HepG2 (cell line): Measurements from ENCODE around the gene ZNF670. TPM values are rescaled to one million over a fixed set of nuclear protein-coding genes. Genes with fewer than 3 reads are reported as not detected.
A peak's percentile ranks its signal among the peaks of the same experiment; 100 is the strongest.

Experiments
- CBX1 ChIP-seq: IDR thresholded peaks from one replicate; pipeline ENCODE4 v1.6.1; 2016; ENCODE audit warnings: antibody characterized with exemption, low read depth
- IKZF4 ChIP-seq: sonication (generic); formaldehyde crosslinking; IDR thresholded peaks from 2 replicates; pipeline ENCODE4 v1.5.1; 2020; ENCODE audit warnings: borderline replicate concordance, mild to moderate bottlenecking, low read depth, missing genetic modification reagents; ENCODE audit errors: not compliant biosample characterization
- PITX1 ChIP-seq: sonication (generic); formaldehyde crosslinking; IDR thresholded peaks from 2 replicates; pipeline ENCODE4 v1.5.1; 2020; ENCODE audit warnings: mild to moderate bottlenecking, missing genetic modification reagents
- PTBP1 ChIP-seq: fragments of 200-400 bp; formaldehyde crosslinking; IDR thresholded peaks from 2 replicates; pipeline ENCODE4 v1.6.1; 2018; ENCODE audit warnings: low read length, low read depth; ENCODE audit not compliant: poor library complexity, severe bottlenecking
- RXRB ChIP-seq: IDR thresholded peaks from 2 replicates; pipeline ENCODE4 v1.6.1; 2016; ENCODE audit warnings: borderline replicate concordance, missing genetic modification reagents, missing compliant biosample characterization
- SMAD9 ChIP-seq: sonication (generic); formaldehyde crosslinking; IDR thresholded peaks from 2 replicates; pipeline ENCODE4 v1.5.1; 2020; ENCODE audit warnings: mild to moderate bottlenecking, missing genetic modification reagents
- SRY ChIP-seq: sonication (generic); formaldehyde crosslinking; IDR thresholded peaks from 2 replicates; pipeline ENCODE4 v1.8.0; 2022; ENCODE audit warnings: mild to moderate bottlenecking, missing genetic modification reagents
- TEAD2 ChIP-seq: sonication (generic); formaldehyde crosslinking; IDR thresholded peaks from 2 replicates; pipeline ENCODE4 v1.9.0; 2021; ENCODE audit warnings: missing genetic modification reagents
- U2AF2 ChIP-seq: fragments of 200-400 bp; formaldehyde crosslinking; IDR thresholded peaks from 2 replicates; pipeline ENCODE4 v1.6.1; 2017; ENCODE audit warnings: low read depth, mild to moderate bottlenecking, low read length
- ZKSCAN8 ChIP-seq: IDR thresholded peaks from 2 replicates; pipeline ENCODE4 v1.6.1; 2016; ENCODE audit warnings: borderline replicate concordance, missing genetic modification reagents, missing compliant biosample characterization
- ZNF205 ChIP-seq: IDR thresholded peaks from 2 replicates; pipeline ENCODE4 v1.6.1; 2018; ENCODE audit warnings: missing biosample characterization, missing genetic modification reagents
- ZNF326 ChIP-seq: sonication (generic); formaldehyde crosslinking; IDR thresholded peaks from 2 replicates; pipeline ENCODE4 v1.4.0; 2020; ENCODE audit warnings: missing genetic modification reagents, borderline replicate concordance
- polyA plus RNA-seq, 8 experiments: library from polyadenylated mRNA; depleted of rRNA in 3 of 8; stranded (reverse) in 7 of 8; unstranded in 1 of 8; fragments of >200 nt; fragmentation: Illumina TruSeq in 4 of 8; extraction: Trizol in 4 of 8; gene quantifications; 2 replicates each; pipeline versions ENCODE4 v1.2.1 to v1.2.3, GENCODE V29; 2011 to 2016; ENCODE audit warnings: low read depth in 4 of 8, missing spikeins in 1 of 8, mixed read lengths in 1 of 8; ENCODE audit not compliant: insufficient read depth in 1 of 8
- total RNA-seq, 5 experiments: library from RNA; depleted of rRNA; stranded (reverse); fragments of >200 nt; fragmentation: Illumina TruSeq; extraction: Trizol; gene quantifications; 2 replicates each; pipeline ENCODE4 v1.2.3, GENCODE V29; 2016; ENCODE audit warnings: low read depth in 1 of 5
- TF ChIP-seq, protein P1 (sequence below): sonication (generic); formaldehyde crosslinking; IDR thresholded peaks from 2 replicates; pipeline ENCODE4 v1.8.1; 2023; ENCODE audit warnings: missing genetic modification reagents, mild to moderate bottlenecking, borderline replicate concordance
- TF ChIP-seq, protein P2 (sequence below): sonication (generic); formaldehyde crosslinking; IDR thresholded peaks from 2 replicates; pipeline ENCODE4; 2020; ENCODE audit warnings: missing genetic modification reagents, mild to moderate bottlenecking, borderline replicate concordance
- TF ChIP-seq, protein P3 (sequence below): sonication (generic); formaldehyde crosslinking; IDR thresholded peaks from 2 replicates; pipeline ENCODE4 v1.4.0; 2020; ENCODE audit warnings: missing genetic modification reagents
- TF ChIP-seq, protein P4 (sequence below): sonication (generic); formaldehyde crosslinking; IDR thresholded peaks from 2 replicates; pipeline ENCODE4 v1.4.0; 2020; ENCODE audit warnings: missing genetic modification reagents
- TF ChIP-seq, protein P5 (sequence below): sonication (generic); formaldehyde crosslinking; IDR thresholded peaks from 2 replicates; pipeline ENCODE4 v1.8.1; 2023; ENCODE audit warnings: mild to moderate bottlenecking, moderate library complexity, missing genetic modification reagents
- TF ChIP-seq, protein P6 (sequence below): sonication (generic); formaldehyde crosslinking; IDR thresholded peaks from 2 replicates; pipeline ENCODE4 v1.4.0; 2020; ENCODE audit warnings: missing genetic modification reagents

The ZNF670 gene
- total and polyA plus RNA-seq, 2 of the 13 experiments (the other 11 are each of a cell fraction or from before 2014, with no cell fraction given): 4.2 to 10.9 TPM

DNA sequence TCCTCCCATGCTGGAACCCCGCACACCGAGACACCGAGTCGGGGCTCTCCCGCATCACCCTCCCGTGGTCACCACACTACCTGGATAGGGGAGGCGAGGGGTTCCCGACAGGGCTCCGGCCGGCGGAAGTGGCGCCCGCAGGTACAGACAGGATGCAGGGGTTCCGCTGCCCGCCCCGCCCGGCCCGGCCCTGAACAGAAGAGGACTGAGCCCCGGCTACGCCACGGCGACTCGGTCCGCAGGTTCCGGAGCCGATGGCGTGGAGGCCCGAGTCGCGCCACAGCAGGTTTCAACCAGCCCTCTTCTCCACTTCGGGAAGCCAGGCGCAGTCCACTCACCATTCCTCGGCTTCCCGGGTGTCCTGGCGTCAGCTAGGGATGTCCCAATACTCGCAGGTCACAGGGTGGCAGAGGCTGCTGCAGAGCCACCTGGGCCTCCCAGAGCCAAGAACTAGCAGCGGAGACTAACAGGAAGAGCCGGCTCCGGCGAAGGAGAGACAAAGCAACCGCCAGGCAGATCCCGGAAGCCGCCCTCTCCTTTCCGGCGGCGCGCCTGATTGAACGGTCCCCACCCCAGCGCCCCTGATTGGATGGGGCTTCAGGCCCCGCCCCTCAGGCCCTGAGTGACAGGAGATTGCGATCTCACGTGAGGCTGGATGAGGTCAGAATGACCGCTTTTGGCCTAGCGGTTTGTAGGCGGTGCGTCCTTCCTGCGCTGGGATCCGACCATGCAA lies 25.4 kb upstream of the ZNF670 start, which contains the start of gene ZNF669 (continued):
- TF ChIP-seq SMAD9 (CRISPR knock-in tag) (no peak), CBX1 (no peak), IKZF4 (peak; percentile 40), TEAD2 (CRISPR knock-in tag) (no peak), U2AF2 (no peak), ZNF205 (CRISPR knock-in tag) (peak; percentile 50; the same call in 1 of the 2 replicates), SRY (no peak), ZNF326 (CRISPR knock-in tag) (no peak), PTBP1 (peak; percentile 76), RXRB (CRISPR knock-in tag) (peak; percentile 64), PITX1 (CRISPR knock-in tag) (no peak), ZKSCAN8 (CRISPR knock-in tag) (no peak)
- TF ChIP-seq, protein P1, sequence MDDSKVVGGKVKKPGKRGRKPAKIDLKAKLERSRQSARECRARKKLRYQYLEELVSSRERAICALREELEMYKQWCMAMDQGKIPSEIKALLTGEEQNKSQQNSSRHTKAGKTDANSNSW (CRISPR knock-in tag): no peak
- TF ChIP-seq, protein P2, sequence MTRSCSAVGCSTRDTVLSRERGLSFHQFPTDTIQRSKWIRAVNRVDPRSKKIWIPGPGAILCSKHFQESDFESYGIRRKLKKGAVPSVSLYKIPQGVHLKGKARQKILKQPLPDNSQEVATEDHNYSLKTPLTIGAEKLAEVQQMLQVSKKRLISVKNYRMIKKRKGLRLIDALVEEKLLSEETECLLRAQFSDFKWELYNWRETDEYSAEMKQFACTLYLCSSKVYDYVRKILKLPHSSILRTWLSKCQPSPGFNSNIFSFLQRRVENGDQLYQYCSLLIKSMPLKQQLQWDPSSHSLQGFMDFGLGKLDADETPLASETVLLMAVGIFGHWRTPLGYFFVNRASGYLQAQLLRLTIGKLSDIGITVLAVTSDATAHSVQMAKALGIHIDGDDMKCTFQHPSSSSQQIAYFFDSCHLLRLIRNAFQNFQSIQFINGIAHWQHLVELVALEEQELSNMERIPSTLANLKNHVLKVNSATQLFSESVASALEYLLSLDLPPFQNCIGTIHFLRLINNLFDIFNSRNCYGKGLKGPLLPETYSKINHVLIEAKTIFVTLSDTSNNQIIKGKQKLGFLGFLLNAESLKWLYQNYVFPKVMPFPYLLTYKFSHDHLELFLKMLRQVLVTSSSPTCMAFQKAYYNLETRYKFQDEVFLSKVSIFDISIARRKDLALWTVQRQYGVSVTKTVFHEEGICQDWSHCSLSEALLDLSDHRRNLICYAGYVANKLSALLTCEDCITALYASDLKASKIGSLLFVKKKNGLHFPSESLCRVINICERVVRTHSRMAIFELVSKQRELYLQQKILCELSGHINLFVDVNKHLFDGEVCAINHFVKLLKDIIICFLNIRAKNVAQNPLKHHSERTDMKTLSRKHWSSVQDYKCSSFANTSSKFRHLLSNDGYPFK (CRISPR knock-in tag): peak; percentile 35; the same call in 1 of the 2 replicates
- TF ChIP-seq, protein P3, sequence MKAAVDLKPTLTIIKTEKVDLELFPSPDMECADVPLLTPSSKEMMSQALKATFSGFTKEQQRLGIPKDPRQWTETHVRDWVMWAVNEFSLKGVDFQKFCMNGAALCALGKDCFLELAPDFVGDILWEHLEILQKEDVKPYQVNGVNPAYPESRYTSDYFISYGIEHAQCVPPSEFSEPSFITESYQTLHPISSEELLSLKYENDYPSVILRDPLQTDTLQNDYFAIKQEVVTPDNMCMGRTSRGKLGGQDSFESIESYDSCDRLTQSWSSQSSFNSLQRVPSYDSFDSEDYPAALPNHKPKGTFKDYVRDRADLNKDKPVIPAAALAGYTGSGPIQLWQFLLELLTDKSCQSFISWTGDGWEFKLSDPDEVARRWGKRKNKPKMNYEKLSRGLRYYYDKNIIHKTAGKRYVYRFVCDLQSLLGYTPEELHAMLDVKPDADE: no peak
- TF ChIP-seq, protein P4, sequence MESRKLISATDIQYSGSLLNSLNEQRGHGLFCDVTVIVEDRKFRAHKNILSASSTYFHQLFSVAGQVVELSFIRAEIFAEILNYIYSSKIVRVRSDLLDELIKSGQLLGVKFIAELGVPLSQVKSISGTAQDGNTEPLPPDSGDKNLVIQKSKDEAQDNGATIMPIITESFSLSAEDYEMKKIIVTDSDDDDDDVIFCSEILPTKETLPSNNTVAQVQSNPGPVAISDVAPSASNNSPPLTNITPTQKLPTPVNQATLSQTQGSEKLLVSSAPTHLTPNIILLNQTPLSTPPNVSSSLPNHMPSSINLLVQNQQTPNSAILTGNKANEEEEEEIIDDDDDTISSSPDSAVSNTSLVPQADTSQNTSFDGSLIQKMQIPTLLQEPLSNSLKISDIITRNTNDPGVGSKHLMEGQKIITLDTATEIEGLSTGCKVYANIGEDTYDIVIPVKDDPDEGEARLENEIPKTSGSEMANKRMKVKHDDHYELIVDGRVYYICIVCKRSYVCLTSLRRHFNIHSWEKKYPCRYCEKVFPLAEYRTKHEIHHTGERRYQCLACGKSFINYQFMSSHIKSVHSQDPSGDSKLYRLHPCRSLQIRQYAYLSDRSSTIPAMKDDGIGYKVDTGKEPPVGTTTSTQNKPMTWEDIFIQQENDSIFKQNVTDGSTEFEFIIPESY: no peak
- TF ChIP-seq, protein P5, sequence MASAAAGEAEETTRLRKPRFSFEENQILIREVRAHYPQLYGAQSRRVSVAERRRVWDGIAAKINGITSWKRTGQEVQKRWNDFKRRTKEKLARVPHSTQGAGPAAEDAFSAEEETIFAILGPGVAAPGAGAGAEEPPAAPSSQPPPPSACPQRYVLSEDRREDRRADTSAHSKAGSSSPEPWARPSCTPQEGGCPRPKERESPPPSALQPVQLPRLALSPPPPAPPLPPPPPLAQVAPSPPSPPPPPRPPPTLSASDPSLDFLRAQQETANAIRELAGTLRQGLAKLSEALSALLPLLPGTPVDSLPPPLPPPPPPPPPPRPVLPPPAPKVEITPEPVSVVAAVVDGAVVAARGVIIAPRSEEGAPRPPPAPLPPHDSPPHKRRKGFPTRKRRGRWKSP (CRISPR knock-in tag): peak; percentile 43; the same call in 1 of the 2 replicates
- TF ChIP-seq, protein P6, sequence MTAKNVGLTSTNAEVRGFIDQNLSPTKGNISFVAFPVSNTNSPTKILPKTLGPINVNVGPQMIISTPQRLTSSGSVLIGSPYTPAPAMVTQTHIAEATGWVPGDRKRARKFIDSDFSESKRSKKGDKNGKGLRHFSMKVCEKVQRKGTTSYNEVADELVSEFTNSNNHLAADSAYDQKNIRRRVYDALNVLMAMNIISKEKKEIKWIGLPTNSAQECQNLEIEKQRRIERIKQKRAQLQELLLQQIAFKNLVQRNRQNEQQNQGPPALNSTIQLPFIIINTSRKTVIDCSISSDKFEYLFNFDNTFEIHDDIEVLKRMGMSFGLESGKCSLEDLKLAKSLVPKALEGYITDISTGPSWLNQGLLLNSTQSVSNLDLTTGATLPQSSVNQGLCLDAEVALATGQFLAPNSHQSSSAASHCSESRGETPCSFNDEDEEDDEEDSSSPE (CRISPR knock-in tag): peak; percentile 56; the same call in 1 of the 2 replicates
